Esophagus squamous epithelium (tissue), 5 donors: ENCODE measurements around the gene IRS1. TPM values are rescaled to one million over a fixed set of nuclear protein-coding genes. Genes with fewer than 3 reads are reported as not detected.

Experiments
- DNase-seq: peaks from one replicate; lab custom pipeline; 2025; lab: John Stamatoyannopoulos, UW
- H3K27ac ChIP-seq, 4 donors: fragments of 200-600 bp; sonication (generic); one replicate each; pipeline ENCODE4 v1.5.1; 2016 to 2019; ENCODE audit warnings: mild to moderate bottlenecking in 1 of 4
- H3K27me3 ChIP-seq, 4 donors: fragments of 200-600 bp; sonication (generic); 1 replicate in 3 of 4; 2 replicates in 1 of 4; pipeline versions ENCODE4 v1.5.1 to v1.6.0; 2017 to 2021; ENCODE audit warnings: antibody characterized with exemption in 1 of 4
- H3K36me3 ChIP-seq, 3 donors: fragments of 200-600 bp; sonication (generic); one replicate each; pipeline ENCODE4 v1.5.1; 2016 to 2019
- H3K4me1 ChIP-seq, 3 donors: fragments of 200-600 bp; sonication (generic); one replicate each; pipeline ENCODE4 v1.5.1; 2017 to 2019
- H3K4me3 ChIP-seq, 4 donors: fragments of 200-600 bp; sonication (generic); 1 replicate in 3 of 4; 2 replicates in 1 of 4; pipeline ENCODE4 v1.5.1; 2016 to 2019; ENCODE audit warnings: mild to moderate bottlenecking in 2 of 4, moderate library complexity in 1 of 4
- H3K9me3 ChIP-seq, 3 donors: fragments of 200-600 bp; sonication (generic); one replicate each; pipeline ENCODE4 v1.5.1; 2016 to 2019
- POLR2A ChIP-seq, 4 donors: fragments of 450-650 bp; IDR thresholded peaks; one replicate each; pipeline ENCODE4 v1.6.1; 2017; ENCODE audit warnings: antibody characterized with exemption in 4 of 4, mild to moderate bottlenecking in 4 of 4, moderate library complexity in 3 of 4
- WGBS, 2 donors: methylation state at CpG; one replicate each; pipeline ENCODE4 v1.1.5; 2018; 5-methylcytosine and 5-hydroxymethylcytosine counted together
- intact Hi-C: fragments of 100-400 bp; cut with DNase I; formaldehyde crosslinking; loops from one replicate; pipeline ENCODE4 v1.15.0; 2022
- total RNA-seq, 4 donors: library from RNA; depleted of rRNA; stranded (reverse); fragments of >200 nt; gene quantifications; one replicate each; pipeline ENCODE4 v1.1.0, GENCODE V29; 2016
- TF ChIP-seq, protein P1 (sequence below), 6 experiments: fragments of 450-650 bp in 4 of 6; fragments of 200-600 bp in 2 of 6; sonication (generic) in 2 of 6; IDR thresholded peaks; one replicate each; pipeline ENCODE4 v1.5.1; 2016 to 2019; ENCODE audit warnings: antibody characterized with exemption in 6 of 6, mild to moderate bottlenecking in 4 of 6, moderate library complexity in 4 of 6
- donor health status: DM: yes; HTN: yes; CAD: no.

The IRS1 gene
- total RNA-seq, 4 donors from 2014 or later = 3.5 to 20.5 (median 14.2) TPM

DNA sequence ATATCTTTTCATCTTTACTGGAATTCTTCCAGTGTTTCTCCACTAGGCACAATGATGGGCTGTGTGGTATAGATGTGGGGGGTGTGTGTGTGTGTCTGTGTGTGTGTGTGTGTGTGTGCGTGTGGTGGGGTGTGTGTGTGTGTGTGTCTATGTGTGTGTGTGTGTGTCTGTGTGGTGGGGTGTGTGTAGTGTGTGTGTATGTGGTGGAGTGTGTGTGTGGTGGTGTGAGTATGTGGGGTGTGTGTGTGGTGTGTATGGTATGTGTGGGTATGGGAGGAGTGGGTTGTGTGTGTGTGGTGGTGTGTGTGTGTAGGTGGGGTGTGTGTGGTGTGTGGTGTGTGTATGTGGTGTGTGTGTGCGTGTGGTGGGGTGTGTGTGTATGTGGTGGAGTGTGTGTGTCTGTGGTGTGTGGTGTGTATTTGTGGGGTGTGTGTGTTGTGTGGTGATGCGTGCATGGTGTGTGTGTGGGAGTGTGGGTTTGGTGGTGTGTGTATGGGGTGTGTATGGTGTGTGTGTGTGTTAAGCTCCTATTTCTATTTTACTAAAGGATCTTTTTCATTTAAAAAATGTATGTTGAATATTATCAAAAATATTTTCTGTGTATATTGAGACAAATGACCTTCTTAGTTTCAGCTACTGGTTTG, 84.2 kb downstream of the IRS1 start:
- no peak overlapping the region for H3K4me3 ChIP-seq
- TF ChIP-seq POLR2A (IDR thresholded peaks at IDR 0.05) = no peak
- TF ChIP-seq, protein P1, sequence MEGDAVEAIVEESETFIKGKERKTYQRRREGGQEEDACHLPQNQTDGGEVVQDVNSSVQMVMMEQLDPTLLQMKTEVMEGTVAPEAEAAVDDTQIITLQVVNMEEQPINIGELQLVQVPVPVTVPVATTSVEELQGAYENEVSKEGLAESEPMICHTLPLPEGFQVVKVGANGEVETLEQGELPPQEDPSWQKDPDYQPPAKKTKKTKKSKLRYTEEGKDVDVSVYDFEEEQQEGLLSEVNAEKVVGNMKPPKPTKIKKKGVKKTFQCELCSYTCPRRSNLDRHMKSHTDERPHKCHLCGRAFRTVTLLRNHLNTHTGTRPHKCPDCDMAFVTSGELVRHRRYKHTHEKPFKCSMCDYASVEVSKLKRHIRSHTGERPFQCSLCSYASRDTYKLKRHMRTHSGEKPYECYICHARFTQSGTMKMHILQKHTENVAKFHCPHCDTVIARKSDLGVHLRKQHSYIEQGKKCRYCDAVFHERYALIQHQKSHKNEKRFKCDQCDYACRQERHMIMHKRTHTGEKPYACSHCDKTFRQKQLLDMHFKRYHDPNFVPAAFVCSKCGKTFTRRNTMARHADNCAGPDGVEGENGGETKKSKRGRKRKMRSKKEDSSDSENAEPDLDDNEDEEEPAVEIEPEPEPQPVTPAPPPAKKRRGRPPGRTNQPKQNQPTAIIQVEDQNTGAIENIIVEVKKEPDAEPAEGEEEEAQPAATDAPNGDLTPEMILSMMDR (IDR thresholded peaks at IDR 0.05) = no peak
- no peak overlapping the region for H3K27ac ChIP-seq
- no peaks in the 10 kb centered on the region for H3K9me3 ChIP-seq
- WGBS, 2 donors = 74 to 80% methylated on average over 3 of the region's 3 CpGs
- DNase-seq = no peak
- H3K27me3 ChIP-seq = no peaks in the 10 kb centered on the region
- intact Hi-C loops = no loop called here
- no peaks in the 10 kb centered on the region for H3K36me3 ChIP-seq
- H3K4me1 ChIP-seq = no peaks in the 10 kb centered on the region

DNA sequence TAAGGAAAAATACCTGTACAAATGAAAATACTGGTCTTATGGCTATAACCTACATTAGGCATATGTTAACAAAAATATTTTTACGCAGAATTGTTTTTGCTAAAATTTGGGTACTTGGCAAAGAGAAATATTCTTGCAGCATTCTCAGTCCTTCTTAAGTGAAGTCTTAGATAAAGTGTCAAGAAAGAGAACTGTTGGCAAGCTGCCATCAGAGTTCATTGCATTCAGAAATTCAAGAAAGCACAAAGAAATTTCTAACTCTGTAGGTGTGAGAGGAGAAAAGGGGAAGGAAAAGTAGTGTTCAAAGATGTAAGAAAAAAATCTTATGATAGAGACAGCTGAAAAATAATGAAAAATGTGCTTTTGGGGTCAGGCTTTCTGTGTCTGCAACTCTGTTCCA, 86.7 kb downstream of the IRS1 start:
- Histone ChIP-seq H3K4me1 (no peaks in the 10 kb centered on the region), H3K27me3 (no peaks in the 10 kb centered on the region), H3K36me3 (no peaks in the 10 kb centered on the region), H3K27ac (no peak overlapping the region), H3K9me3 (no peaks in the 10 kb centered on the region), H3K4me3 (no peak overlapping the region)
- 97 to 100% methylated on average over 1 of the region's 1 CpG for WGBS, 2 donors
- no peak for TF ChIP-seq POLR2A (IDR thresholded peaks at IDR 0.05)
- TF ChIP-seq, protein P1 (IDR thresholded peaks at IDR 0.05) = no peak
- DNase-seq = no peak
- intact Hi-C loops = no loop called here

DNA sequence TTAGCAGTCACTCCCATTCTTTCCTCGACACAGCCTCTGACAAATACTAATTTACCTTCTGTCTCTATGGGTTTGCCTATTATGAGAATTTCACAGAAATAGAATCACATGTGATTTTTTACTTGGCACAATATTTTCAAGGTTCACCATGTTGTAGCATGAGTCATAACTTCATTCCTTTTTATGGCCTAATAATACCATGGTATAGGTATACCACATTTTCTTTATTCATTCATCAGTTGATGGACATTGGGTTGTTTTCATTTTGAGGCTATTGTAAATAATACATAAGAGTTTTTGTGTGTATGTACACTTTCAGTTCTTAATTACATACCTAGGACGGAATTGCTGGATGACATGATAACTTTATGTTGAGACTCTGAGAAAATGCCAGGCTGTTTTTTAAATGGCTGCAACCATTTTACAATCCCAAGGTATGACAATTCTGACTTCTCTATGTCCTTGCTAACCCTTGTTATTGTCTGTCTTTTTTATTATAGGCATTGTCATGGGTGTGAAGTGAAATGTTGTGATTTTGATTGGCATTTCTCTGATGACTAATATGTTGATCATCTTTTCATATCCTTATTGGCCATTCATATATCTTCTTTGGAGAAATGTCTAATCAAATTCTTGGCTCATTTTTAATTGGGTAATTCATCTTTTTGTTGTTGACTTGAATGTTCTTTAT, 87.9 kb downstream of the IRS1 start:
- WGBS, 2 donors = 85 to 91% methylated on average over 2 of the region's 2 CpGs
- intact Hi-C loops = no loop called here
- Histone ChIP-seq H3K4me3 (no peak overlapping the region), H3K9me3 (no peaks in the 10 kb centered on the region), H3K27me3 (no peaks in the 10 kb centered on the region), H3K4me1 (no peaks in the 10 kb centered on the region), H3K36me3 (no peaks in the 10 kb centered on the region), H3K27ac (no peak overlapping the region)
- DNase-seq = no peak
- no peak for TF ChIP-seq POLR2A (IDR thresholded peaks at IDR 0.05)
- TF ChIP-seq, protein P1 (IDR thresholded peaks at IDR 0.05) = no peak

DNA sequence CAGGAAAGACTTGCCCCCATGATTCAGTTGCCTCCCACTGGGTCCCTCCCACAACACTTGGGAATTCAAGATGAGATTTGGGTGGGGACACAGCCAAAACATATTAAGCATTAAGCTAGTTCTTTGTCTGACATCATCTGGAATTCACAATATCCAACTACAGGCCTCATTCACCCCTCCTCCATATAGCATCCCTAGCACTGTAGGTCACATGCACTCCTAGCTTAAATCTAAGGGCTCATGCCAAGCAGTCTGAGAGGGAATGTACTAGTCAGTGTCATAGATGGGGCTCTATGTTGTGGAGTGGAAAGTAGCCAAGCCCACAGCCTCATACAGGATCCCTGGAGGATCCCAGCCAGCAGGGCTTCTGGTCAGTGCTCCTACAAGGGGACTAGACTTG, 92.1 kb downstream of the IRS1 start:
- H3K4me1 ChIP-seq = no peaks in the 10 kb centered on the region
- no peak for TF ChIP-seq POLR2A (IDR thresholded peaks at IDR 0.05)
- TF ChIP-seq, protein P1 (IDR thresholded peaks at IDR 0.05) = no peak
- no peaks in the 10 kb centered on the region for H3K27me3 ChIP-seq
- DNase-seq = no peak
- H3K4me3 ChIP-seq = no peak overlapping the region
- H3K36me3 ChIP-seq = no peaks in the 10 kb centered on the region
- no peaks in the 10 kb centered on the region for H3K9me3 ChIP-seq
- H3K27ac ChIP-seq = no peak overlapping the region
- intact Hi-C loops = no loop called here

DNA sequence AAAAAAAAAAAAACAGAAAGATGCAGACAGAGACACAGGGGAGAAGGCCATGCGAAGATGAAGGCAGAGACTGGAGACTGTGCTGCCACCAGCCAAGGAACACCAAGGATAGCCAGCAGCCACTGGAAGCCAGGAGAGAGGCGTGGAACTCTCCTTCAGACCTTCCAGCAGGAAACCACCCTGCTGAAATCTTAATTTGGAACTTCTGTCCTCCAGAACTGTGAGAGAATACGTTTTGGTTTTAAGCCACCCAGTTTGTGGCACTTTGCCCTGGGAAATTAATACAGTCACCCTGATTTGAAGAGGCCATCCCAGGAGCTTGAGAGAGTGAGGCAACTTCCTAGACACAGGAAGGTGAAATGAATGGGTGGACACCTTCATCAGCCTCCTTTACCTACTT, 93.7 kb downstream of the IRS1 start:
- Histone ChIP-seq H3K4me1 (no peaks in the 10 kb centered on the region), H3K36me3 (no peaks in the 10 kb centered on the region), H3K9me3 (no peaks in the 10 kb centered on the region), H3K27me3 (no peaks in the 10 kb centered on the region), H3K27ac (no peak overlapping the region), H3K4me3 (no peak overlapping the region)
- DNase-seq = no peak
- 72 to 83% methylated on average over 3 of the region's 3 CpGs for WGBS, 2 donors
- intact Hi-C loops = no loop called here
- no peak for TF ChIP-seq POLR2A (IDR thresholded peaks at IDR 0.05)
- TF ChIP-seq, protein P1 (IDR thresholded peaks at IDR 0.05) = no peak
